HG02759 (cell line): ENCODE results near the gene IVNS1ABP.
"Not testable (repeated sequence)": the region's sequence is repeated elsewhere in the genome, so short reads cannot be mapped to it uniquely, and the experiment has no call there.

Experiments
- ATAC-seq: cut with Tn5 transposase; IDR thresholded peaks from one replicate; pipeline ENCODE4 v1.9.1; 2021; ENCODE audit warnings: mild to moderate bottlenecking, moderate library complexity; ENCODE audit not compliant: unreplicated experiment

IVNS1ABP gene

GRCh38 chr1:185337246-185337645, 20.2 kb upstream of the IVNS1ABP start:
- no peak for ATAC-seq

- no peak for ATAC-seq
These were observed 17.1 kb upstream of the IVNS1ABP start for GRCh38 chr1:185334182-185334581.

- no peak for ATAC-seq
These were observed 11.2 kb upstream of the IVNS1ABP start for GRCh38 chr1:185328255-185328654.

GRCh38 chr1:185325413-185325812, 8.4 kb upstream of the IVNS1ABP start:
- ATAC-seq: no peak

- ATAC-seq: no peak
These were observed 7.1 kb upstream of the IVNS1ABP start for GRCh38 chr1:185324118-185324517.

- no peak for ATAC-seq
These were observed 5.6 kb upstream of the IVNS1ABP start for GRCh38 chr1:185322636-185323035.

GRCh38 chr1:185321653-185322221, 4.7 kb upstream of the IVNS1ABP start:
- ATAC-seq: not testable (repeated sequence)

GRCh38 chr1:185321104-185321503, 4.1 kb upstream of the IVNS1ABP start:
- not testable (repeated sequence) for ATAC-seq

- ATAC-seq: no peak
These were observed 2.1 kb upstream of the IVNS1ABP start for GRCh38 chr1:185319139-185319475.

- no peak for ATAC-seq
These were observed 1.5 kb upstream of the IVNS1ABP start for GRCh38 chr1:185318431-185319138.

- peak; percentile 39 for ATAC-seq
These were observed 855 bp upstream of the IVNS1ABP start for GRCh38 chr1:185317886-185318310.

- ATAC-seq: peak; percentile 51
These were observed 645 bp downstream of the IVNS1ABP start for GRCh38 chr1:185316163-185317033.

- ATAC-seq: no peak
These were observed 1.5 kb downstream of the IVNS1ABP start for GRCh38 chr1:185315445-185316071.

- no peak for ATAC-seq
These were observed 2.6 kb downstream of the IVNS1ABP start for GRCh38 chr1:185314411-185314810.

- ATAC-seq: no peak
These were observed 4.5 kb downstream of the IVNS1ABP start for GRCh38 chr1:185312361-185313138.

GRCh38 chr1:185311589-185312225, 5.3 kb downstream of the IVNS1ABP start:
- no peak for ATAC-seq

GRCh38 chr1:185309566-185309965, 7.5 kb downstream of the IVNS1ABP start:
- no peak for ATAC-seq

GRCh38 chr1:185308126-185308525, 8.9 kb downstream of the IVNS1ABP start:
- ATAC-seq: no peak

- ATAC-seq: no peak
These were observed 11.6 kb downstream of the IVNS1ABP start for GRCh38 chr1:185305419-185305818.

- ATAC-seq: no peak
These were observed 16.9 kb downstream of the IVNS1ABP start for GRCh38 chr1:185300152-185300551.
